ENCODE results near the gene RNPS1. TPM values are rescaled to one million over a fixed set of nuclear protein-coding genes. Genes with fewer than 3 reads are reported as not detected.

RNPS1 gene
- total and polyA plus RNA-seq, 9 of the 15 experiments (the other 6 are each of a cell fraction or from before 2014, with no cell fraction given): 44.9 to 338 (median 202) TPM

DNA sequence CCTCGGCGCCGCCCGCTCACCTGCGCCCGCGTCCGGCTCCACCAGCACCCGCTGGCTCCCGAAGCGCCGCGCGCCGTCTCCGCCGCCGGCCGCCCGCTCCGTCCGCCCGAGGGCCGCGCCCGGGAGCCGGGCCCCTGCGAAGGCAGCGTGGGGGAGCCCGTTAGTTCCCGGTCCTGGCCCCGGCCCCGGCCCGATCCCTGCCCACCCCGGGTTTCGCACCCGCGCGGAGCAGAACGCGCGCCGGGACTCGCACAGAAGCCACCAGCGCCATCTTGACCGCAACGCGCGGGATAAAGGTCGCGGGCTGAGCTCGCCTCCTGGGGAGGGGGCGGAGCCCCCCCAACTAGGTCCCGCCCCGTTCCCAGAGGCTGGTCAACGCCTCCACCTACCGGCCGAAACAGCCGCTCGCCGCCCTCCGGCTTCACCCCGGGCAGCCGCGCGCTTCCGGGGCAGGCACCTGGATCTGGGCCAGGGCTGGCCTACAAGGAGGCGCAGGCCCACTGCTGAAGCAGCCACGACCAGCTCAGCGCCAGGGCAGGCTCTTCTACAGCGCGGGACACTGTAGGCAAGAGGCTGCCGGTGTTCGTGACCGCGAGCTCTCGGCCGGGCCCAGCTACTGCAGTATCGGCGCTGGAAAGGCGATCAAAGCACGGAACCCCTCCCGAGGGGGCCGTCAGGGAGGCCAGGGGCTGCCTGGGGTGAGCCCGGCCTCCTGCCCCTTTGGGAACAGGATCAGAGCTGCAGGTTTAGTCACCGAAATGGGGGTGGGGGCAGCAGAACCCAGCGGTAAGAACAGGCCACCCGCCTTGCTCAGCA, 16.4 kb downstream of the RNPS1 start, which contains the start of gene ECI1 (continued):
- TF ChIP-seq, protein P1, sequence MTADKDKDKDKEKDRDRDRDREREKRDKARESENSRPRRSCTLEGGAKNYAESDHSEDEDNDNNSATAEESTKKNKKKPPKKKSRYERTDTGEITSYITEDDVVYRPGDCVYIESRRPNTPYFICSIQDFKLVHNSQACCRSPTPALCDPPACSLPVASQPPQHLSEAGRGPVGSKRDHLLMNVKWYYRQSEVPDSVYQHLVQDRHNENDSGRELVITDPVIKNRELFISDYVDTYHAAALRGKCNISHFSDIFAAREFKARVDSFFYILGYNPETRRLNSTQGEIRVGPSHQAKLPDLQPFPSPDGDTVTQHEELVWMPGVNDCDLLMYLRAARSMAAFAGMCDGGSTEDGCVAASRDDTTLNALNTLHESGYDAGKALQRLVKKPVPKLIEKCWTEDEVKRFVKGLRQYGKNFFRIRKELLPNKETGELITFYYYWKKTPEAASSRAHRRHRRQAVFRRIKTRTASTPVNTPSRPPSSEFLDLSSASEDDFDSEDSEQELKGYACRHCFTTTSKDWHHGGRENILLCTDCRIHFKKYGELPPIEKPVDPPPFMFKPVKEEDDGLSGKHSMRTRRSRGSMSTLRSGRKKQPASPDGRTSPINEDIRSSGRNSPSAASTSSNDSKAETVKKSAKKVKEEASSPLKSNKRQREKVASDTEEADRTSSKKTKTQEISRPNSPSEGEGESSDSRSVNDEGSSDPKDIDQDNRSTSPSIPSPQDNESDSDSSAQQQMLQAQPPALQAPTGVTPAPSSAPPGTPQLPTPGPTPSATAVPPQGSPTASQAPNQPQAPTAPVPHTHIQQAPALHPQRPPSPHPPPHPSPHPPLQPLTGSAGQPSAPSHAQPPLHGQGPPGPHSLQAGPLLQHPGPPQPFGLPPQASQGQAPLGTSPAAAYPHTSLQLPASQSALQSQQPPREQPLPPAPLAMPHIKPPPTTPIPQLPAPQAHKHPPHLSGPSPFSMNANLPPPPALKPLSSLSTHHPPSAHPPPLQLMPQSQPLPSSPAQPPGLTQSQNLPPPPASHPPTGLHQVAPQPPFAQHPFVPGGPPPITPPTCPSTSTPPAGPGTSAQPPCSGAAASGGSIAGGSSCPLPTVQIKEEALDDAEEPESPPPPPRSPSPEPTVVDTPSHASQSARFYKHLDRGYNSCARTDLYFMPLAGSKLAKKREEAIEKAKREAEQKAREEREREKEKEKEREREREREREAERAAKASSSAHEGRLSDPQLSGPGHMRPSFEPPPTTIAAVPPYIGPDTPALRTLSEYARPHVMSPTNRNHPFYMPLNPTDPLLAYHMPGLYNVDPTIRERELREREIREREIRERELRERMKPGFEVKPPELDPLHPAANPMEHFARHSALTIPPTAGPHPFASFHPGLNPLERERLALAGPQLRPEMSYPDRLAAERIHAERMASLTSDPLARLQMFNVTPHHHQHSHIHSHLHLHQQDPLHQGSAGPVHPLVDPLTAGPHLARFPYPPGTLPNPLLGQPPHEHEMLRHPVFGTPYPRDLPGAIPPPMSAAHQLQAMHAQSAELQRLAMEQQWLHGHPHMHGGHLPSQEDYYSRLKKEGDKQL (CRISPR knock-in tag; IDR thresholded peaks at IDR 0.05; ENCODE audit: borderline replicate concordance): no peak
- TF ChIP-seq ELF4 (CRISPR knock-in tag; IDR thresholded peaks at IDR 0.05): no peak
- no peak for TF ChIP-seq MEIS2 (IDR thresholded peaks at IDR 0.05; ENCODE audit: partially characterized antibody)
- peak; percentile 15; the same call in 1 of the 2 replicates for TF ChIP-seq ZEB2 (IDR thresholded peaks at IDR 0.05)
- peak; percentile 69; the same call in 1 of the 2 replicates for TF ChIP-seq PTBP1 (IDR thresholded peaks at IDR 0.05; ENCODE audit: low read depth, low read length)
- TF ChIP-seq MXI1 (IDR thresholded peaks at IDR 0.05; ENCODE audit: low read depth, low read length): no peak
- TF ChIP-seq EP300 (IDR thresholded peaks at IDR 0.05; ENCODE audit: low read length): peak; percentile 34; the same call in 1 of the 2 replicates
- 0 out of 2 replicates have a peak, but pooled peaks have one; percentile 27 for TF ChIP-seq SMARCA4 (IDR thresholded peaks at IDR 0.05)
- TF ChIP-seq, protein P2, sequence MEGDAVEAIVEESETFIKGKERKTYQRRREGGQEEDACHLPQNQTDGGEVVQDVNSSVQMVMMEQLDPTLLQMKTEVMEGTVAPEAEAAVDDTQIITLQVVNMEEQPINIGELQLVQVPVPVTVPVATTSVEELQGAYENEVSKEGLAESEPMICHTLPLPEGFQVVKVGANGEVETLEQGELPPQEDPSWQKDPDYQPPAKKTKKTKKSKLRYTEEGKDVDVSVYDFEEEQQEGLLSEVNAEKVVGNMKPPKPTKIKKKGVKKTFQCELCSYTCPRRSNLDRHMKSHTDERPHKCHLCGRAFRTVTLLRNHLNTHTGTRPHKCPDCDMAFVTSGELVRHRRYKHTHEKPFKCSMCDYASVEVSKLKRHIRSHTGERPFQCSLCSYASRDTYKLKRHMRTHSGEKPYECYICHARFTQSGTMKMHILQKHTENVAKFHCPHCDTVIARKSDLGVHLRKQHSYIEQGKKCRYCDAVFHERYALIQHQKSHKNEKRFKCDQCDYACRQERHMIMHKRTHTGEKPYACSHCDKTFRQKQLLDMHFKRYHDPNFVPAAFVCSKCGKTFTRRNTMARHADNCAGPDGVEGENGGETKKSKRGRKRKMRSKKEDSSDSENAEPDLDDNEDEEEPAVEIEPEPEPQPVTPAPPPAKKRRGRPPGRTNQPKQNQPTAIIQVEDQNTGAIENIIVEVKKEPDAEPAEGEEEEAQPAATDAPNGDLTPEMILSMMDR (IDR thresholded peaks at IDR 0.05 in 2 of 3, conservative IDR thresholded peaks at IDR 0.05 in 1 of 3; ENCODE audit: insufficient read depth in 2 of 3, low read depth in 1 of 3, low read length in 3 of 3): peak; percentile 80 to 88 (median 87)
- TF ChIP-seq, protein P3, sequence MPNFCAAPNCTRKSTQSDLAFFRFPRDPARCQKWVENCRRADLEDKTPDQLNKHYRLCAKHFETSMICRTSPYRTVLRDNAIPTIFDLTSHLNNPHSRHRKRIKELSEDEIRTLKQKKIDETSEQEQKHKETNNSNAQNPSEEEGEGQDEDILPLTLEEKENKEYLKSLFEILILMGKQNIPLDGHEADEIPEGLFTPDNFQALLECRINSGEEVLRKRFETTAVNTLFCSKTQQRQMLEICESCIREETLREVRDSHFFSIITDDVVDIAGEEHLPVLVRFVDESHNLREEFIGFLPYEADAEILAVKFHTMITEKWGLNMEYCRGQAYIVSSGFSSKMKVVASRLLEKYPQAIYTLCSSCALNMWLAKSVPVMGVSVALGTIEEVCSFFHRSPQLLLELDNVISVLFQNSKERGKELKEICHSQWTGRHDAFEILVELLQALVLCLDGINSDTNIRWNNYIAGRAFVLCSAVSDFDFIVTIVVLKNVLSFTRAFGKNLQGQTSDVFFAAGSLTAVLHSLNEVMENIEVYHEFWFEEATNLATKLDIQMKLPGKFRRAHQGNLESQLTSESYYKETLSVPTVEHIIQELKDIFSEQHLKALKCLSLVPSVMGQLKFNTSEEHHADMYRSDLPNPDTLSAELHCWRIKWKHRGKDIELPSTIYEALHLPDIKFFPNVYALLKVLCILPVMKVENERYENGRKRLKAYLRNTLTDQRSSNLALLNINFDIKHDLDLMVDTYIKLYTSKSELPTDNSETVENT (CRISPR knock-in tag; IDR thresholded peaks at IDR 0.05): peak; percentile 39; the same call in 1 of the 2 replicates
- peak; percentile 19 for TF ChIP-seq SMAD1 (IDR thresholded peaks at IDR 0.05; ENCODE audit: low read depth, low read length, partially characterized antibody)
- no peak for TF ChIP-seq HINFP (tag; conservative IDR thresholded peaks at IDR 0.05; ENCODE audit: low read depth)
- no peak for TF ChIP-seq RFX5 (IDR thresholded peaks at IDR 0.05; ENCODE audit: low read depth, low read length)
- TF ChIP-seq ZBTB43 (CRISPR knock-in tag; IDR thresholded peaks at IDR 0.05): no peak

Measured in K562 (cell line).